Gastrocnemius medialis (tissue), 4 donors: ENCODE data around the gene ATAD3A.

Source experiments
- CTCF ChIP-seq, 5 experiments: fragments of 450-650 bp in 3 of 5; fragments of 200-600 bp in 2 of 5; sonication (generic) in 2 of 5; IDR thresholded peaks in 4 of 5; conservative IDR thresholded peaks in 1 of 5; 1 replicate in 4 of 5; 2 replicates in 1 of 5; pipeline ENCODE4 v1.5.1; 2016 to 2019; ENCODE audit warnings: antibody characterized with exemption in 5 of 5, mild to moderate bottlenecking in 3 of 5, moderate library complexity in 3 of 5
- POLR2A ChIP-seq, 2 donors: fragments of 450-650 bp; IDR thresholded peaks; one replicate each; pipeline ENCODE4 v1.6.1; 2017; ENCODE audit warnings: antibody characterized with exemption in 2 of 2, mild to moderate bottlenecking in 2 of 2, moderate library complexity in 2 of 2

DNA sequence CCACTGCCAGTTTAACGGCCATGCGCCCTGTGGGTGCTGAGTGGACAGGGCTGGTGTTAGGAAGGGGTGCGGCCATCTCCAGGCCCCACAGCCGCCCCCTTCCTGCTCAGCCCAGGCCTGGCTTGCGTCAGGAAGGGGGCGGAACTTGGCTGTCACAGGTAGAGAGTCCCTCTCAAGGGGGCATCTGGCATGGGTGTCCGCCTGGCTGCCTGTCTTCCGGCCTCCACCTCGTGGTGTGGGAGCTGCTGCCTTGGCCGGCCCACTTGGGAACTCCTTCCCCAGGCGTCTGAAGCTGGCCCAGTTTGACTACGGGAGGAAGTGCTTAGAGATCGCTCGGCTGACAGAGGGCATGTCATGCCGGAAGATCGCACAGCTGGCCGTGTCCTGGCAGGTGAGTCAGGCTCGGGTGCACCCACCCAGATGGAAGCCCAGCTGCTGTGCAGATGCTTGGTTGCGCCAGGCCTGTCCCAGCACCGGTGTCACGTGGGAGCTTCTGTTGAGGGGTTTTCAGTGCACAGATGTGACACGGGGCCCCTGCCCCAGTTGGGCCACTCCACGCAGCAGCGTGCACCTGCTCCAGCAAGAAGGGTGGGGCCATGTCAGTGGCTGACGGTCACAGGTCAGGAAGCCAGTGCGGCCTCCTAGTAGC lies 49.5 kb upstream of the ATAD3A start:
- TF ChIP-seq CTCF (IDR thresholded peaks at IDR 0.05 in 4 of 5, conservative IDR thresholded peaks at IDR 0.05 in 1 of 5) = no peak
- no peak for TF ChIP-seq POLR2A (IDR thresholded peaks at IDR 0.05)
